ENCODE results near the gene PROX1. TPM values are rescaled to one million over a fixed set of nuclear protein-coding genes. Genes with fewer than 3 reads are reported as not detected.

PROX1 gene, protein sequence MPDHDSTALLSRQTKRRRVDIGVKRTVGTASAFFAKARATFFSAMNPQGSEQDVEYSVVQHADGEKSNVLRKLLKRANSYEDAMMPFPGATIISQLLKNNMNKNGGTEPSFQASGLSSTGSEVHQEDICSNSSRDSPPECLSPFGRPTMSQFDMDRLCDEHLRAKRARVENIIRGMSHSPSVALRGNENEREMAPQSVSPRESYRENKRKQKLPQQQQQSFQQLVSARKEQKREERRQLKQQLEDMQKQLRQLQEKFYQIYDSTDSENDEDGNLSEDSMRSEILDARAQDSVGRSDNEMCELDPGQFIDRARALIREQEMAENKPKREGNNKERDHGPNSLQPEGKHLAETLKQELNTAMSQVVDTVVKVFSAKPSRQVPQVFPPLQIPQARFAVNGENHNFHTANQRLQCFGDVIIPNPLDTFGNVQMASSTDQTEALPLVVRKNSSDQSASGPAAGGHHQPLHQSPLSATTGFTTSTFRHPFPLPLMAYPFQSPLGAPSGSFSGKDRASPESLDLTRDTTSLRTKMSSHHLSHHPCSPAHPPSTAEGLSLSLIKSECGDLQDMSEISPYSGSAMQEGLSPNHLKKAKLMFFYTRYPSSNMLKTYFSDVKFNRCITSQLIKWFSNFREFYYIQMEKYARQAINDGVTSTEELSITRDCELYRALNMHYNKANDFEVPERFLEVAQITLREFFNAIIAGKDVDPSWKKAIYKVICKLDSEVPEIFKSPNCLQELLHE
- total RNA-seq: 0.16 TPM in 1 of 2 replicates, not detected in the other

DNA sequence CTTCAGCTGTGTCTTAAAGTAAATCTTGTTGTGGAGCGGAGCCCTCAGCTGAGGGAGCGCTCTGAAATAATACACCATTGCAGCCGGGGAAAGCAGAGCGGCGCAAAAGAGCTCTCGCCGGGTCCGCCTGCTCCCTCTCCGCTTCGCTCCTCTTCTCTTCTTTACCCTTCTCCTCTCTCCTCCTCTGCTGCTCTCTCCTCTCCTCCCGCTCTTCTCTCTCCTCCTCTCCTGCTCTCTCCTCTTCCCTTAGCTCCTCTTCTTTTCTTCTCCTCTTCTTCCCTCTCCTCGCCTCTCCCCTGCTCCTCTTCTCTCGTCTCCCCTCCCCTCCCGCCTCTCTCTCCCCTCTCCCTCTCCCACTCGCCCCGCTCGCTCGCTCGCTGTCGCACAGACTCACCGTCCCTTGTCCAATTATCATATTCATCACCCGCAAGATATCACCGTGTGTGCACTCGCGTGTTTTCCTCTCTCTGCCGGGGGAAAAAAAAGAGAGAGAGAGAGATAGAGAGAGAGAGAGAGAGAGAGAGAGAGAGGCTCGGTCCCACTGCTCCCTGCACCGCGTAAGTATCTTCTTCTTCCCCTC lies at the start of gene PROX1:
TSS of gene PROX1 (plus strand) at position 47 of the 580 bp plus-strand sequence. CDS start 8,563 bp downstream, outside the sequence.

Measured in cardiac atrium fibroblast (primary cell).